Measurements from ENCODE around the gene OR52N2. TPM values are rescaled to one million over a fixed set of nuclear protein-coding genes. Genes with fewer than 3 reads are reported as not detected.
A peak's percentile ranks its signal among the peaks of the same experiment; 100 is the strongest.

The OR52N2 gene
- total RNA-seq, 1 donor from 2014 or later, result not detected

DNA sequence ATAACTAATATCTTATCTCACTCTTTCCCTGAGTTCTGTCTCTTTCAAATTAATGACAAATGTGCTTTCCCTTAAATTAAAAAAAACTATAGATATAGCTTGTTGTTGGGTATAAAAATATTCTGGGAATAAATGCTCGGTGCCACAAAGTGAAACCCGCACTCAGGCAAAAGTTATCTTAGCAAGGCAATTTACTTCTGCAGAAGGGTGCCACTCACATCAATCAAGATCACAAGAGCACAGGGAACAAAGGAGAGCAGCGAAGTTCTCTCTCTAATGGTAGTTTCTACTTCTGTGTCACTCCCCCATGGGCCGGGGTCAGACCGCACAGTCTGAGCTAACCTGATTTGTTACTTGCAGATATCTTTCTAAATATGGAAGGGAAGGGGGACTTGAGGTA lies 4.7 kb upstream of the OR52N2 start:
- Mint-ChIP-seq H3K4me1 (ENCODE audit: unreplicated experiment) (peaks cover 5% of the 10 kb centered on the region), H3K27ac (ENCODE audit: unreplicated experiment) (no peak overlapping the region), H3K36me3 (ENCODE audit: unreplicated experiment) (no peaks in the 10 kb centered on the region), H3K27me3 (ENCODE audit: unreplicated experiment) (peaks cover 48% of the 10 kb centered on the region), H3K4me3 (ENCODE audit: unreplicated experiment) (no peak overlapping the region), H3K9me3 (ENCODE audit: unreplicated experiment) (no peaks in the 10 kb centered on the region)
- TF ChIP-seq, protein P1, sequence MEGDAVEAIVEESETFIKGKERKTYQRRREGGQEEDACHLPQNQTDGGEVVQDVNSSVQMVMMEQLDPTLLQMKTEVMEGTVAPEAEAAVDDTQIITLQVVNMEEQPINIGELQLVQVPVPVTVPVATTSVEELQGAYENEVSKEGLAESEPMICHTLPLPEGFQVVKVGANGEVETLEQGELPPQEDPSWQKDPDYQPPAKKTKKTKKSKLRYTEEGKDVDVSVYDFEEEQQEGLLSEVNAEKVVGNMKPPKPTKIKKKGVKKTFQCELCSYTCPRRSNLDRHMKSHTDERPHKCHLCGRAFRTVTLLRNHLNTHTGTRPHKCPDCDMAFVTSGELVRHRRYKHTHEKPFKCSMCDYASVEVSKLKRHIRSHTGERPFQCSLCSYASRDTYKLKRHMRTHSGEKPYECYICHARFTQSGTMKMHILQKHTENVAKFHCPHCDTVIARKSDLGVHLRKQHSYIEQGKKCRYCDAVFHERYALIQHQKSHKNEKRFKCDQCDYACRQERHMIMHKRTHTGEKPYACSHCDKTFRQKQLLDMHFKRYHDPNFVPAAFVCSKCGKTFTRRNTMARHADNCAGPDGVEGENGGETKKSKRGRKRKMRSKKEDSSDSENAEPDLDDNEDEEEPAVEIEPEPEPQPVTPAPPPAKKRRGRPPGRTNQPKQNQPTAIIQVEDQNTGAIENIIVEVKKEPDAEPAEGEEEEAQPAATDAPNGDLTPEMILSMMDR (IDR thresholded peaks at IDR 0.05), result no peak
- DNase-seq (ENCODE audit: extremely low spot score, unreplicated experiment), result no peak

DNA sequence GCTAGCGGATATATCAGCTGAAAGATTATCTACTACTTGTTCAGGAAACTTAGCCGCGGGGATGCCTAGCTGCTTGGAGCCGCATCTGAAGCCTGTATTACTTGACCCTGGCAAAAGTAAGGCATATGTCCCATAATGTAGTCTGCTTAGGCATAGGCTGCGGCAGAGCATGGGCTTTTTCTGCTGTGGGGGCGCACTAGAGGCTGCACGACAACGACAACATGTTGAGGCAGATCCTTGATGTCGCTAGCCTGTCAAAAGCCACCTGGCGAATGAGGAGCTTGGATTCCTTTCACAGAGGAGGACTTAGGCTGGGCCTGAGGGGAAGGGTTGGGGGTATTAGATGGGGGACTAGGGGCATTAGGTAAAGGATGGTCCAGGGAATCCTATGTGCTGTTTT lies 1.1 kb upstream of the OR52N2 start:
- Mint-ChIP-seq H3K4me1 (ENCODE audit: unreplicated experiment) (peaks cover 6% of the 10 kb centered on the region), H3K4me3 (ENCODE audit: unreplicated experiment) (no peak overlapping the region), H3K36me3 (ENCODE audit: unreplicated experiment) (no peaks in the 10 kb centered on the region), H3K27me3 (ENCODE audit: unreplicated experiment) (peaks cover 54% of the 10 kb centered on the region), H3K9me3 (ENCODE audit: unreplicated experiment) (no peaks in the 10 kb centered on the region), H3K27ac (ENCODE audit: unreplicated experiment) (no peak overlapping the region)
- no peak for DNase-seq (ENCODE audit: extremely low spot score, unreplicated experiment)
- TF ChIP-seq, protein P1 (IDR thresholded peaks at IDR 0.05), result no peak

DNA sequence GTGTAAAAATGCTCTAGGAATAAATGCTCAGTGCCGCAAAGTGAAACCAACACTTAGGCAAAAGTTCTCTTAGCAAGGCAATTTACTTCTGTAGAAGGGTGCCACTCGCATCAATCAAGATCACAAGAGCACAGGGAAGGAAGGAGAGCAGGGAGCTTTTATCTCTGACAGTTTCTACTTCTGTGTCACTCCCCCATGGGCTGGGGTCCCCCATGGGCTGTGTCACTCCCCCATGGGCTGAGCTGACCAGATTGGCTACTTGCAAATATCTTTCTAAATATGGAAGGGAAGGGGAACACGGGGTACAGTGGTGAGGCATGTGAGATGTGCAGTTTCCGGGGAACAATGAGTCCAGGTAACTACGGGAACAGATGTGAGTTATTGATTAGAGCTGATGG lies 397 bp downstream of the OR52N2 start:
- H3K27ac Mint-ChIP-seq (ENCODE audit: unreplicated experiment), result no peak overlapping the region
- H3K36me3 Mint-ChIP-seq (ENCODE audit: unreplicated experiment), result no peaks in the 10 kb centered on the region
- TF ChIP-seq, protein P1 (IDR thresholded peaks at IDR 0.05), result no peak
- H3K9me3 Mint-ChIP-seq (ENCODE audit: unreplicated experiment), result no peaks in the 10 kb centered on the region
- H3K4me1 Mint-ChIP-seq (ENCODE audit: unreplicated experiment), result peaks cover 6% of the 10 kb centered on the region
- peaks cover 50% of the 10 kb centered on the region for H3K27me3 Mint-ChIP-seq (ENCODE audit: unreplicated experiment)
- H3K4me3 Mint-ChIP-seq (ENCODE audit: unreplicated experiment), result peak overlapping the region; percentile 73
- no peak for DNase-seq (ENCODE audit: extremely low spot score, unreplicated experiment)

DNA sequence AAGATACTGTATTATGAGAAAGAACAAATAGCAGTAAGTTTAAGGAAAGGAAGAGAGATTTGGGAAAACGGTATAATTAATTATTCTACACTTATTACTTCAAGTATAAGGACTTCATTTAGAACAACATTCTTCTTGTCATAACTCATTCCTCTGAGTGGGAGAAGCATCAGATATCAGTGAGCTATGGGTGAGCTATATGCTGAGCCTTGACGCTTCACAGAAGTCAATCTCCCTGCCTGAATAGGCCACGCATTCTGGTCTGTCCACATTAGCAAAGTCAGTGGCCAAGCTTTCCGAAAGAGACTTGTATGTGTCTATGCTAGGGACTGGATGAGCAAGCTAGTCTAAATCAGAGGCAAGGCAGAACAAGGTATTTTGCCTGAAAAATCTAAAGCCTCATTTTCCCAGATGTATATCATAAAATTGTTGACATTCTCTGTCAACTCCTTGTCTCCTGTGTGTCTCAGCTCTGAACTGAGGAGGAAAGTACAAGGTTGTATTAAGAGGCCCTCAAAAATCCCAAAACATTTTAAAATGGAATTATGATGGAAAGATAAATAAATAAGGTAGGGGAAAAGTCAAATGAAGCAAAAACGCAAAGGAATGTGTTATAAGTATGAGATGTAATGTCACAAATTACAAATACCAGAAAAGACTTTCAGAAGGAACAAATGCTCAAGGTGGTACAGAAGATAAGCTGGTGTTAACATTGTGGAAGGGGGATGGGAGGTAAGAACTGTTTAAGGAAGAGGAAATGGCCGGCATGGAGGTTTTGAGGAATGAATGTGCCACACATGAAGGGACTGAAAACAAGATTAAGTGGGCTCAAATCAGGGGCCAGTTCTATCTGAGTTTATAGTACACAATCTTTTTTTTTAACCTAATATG lies 1.4 kb downstream of the OR52N2 start:
- TF ChIP-seq, protein P1 (IDR thresholded peaks at IDR 0.05), result no peak
- Mint-ChIP-seq H3K9me3 (ENCODE audit: unreplicated experiment) (no peaks in the 10 kb centered on the region), H3K4me1 (ENCODE audit: unreplicated experiment) (peaks cover 6% of the 10 kb centered on the region), H3K27me3 (ENCODE audit: unreplicated experiment) (peaks cover 47% of the 10 kb centered on the region), H3K27ac (ENCODE audit: unreplicated experiment) (no peak overlapping the region), H3K4me3 (ENCODE audit: unreplicated experiment) (no peak overlapping the region), H3K36me3 (ENCODE audit: unreplicated experiment) (no peaks in the 10 kb centered on the region)
- no peak for DNase-seq (ENCODE audit: extremely low spot score, unreplicated experiment)

DNA sequence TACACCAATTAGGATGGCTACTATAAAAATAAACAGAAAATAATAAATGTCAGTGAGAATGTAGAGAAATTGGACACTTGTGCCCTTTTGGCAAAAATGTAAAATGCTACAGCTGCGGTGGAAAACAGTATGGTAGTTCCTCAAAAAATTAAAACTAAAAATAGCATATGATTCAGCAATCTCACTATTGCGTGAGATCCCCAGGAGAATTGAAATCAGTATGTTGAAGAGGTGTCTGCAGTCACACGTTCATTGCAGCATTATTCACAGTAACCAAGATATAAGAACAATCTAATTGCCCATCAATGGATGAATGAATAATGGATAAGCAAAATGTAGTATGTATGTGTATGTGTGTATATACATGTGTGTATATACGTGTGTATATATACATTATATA lies 6.8 kb downstream of the OR52N2 start:
- TF ChIP-seq, protein P1 (IDR thresholded peaks at IDR 0.05), result no peak
- H3K36me3 Mint-ChIP-seq (ENCODE audit: unreplicated experiment), result no peaks in the 10 kb centered on the region

More for the DNA sequence above, 6.8 kb downstream of the OR52N2 start:
- no peak for DNase-seq (ENCODE audit: extremely low spot score, unreplicated experiment)
- Mint-ChIP-seq H3K4me3 (ENCODE audit: unreplicated experiment) (no peak overlapping the region), H3K27ac (ENCODE audit: unreplicated experiment) (no peak overlapping the region), H3K9me3 (ENCODE audit: unreplicated experiment) (no peaks in the 10 kb centered on the region), H3K27me3 (ENCODE audit: unreplicated experiment) (peaks cover 28% of the 10 kb centered on the region), H3K4me1 (ENCODE audit: unreplicated experiment) (peaks cover 7% of the 10 kb centered on the region)
